ENCODE data around the gene SUGCT.

The SUGCT gene

GRCh38 chr7:40134428-40135316 is at the start of gene SUGCT, which contains the start of gene MPLKIP:
TSS of gene SUGCT (plus strand) at chr7:40135005.
TSS of gene MPLKIP (minus strand) at chr7:40134622. CDS start at chr7:40134567, 55 bp downstream.
- POLR2A ChIA-PET: interaction anchor here (0.7 to 0.9 kb wide), 2 partner anchors 22 to 1736 kb away, joined by 3 to 4 read pairs; no protein-coding TSS in a partner anchor
- peak; percentile 94 for DNase-seq (ENCODE audit: extremely low spot score)
- CTCF ChIA-PET: interaction anchor here (0.6 to 4.1 kb wide), 27 partner anchors 9 to 559 kb away, joined by 3 to 20 read pairs (median 5); no protein-coding TSS in a partner anchor
- peak; percentile 93 for TF ChIP-seq CTCF (IDR thresholded peaks at IDR 0.05; ENCODE audit: control extremely low read depth, extremely low read depth, low read depth, missing control alignments)

GRCh38 chr7:40092182-40092581 is 42.6 kb upstream of the SUGCT start:
- no peak for DNase-seq (ENCODE audit: extremely low spot score)
- TF ChIP-seq CTCF (IDR thresholded peaks at IDR 0.05; ENCODE audit: control extremely low read depth, extremely low read depth, low read depth, missing control alignments): no peak
- ChIA-PET POLR2A (no interaction called here), CTCF (interaction anchor here (1.1 kb wide), 1 partner anchor 40 kb away, joined by 4 read pairs; no protein-coding TSS in a partner anchor)

GRCh38 chr7:40093631-40094350 is 41.0 kb upstream of the SUGCT start:
- DNase-seq (ENCODE audit: extremely low spot score): no peak
- CTCF ChIA-PET: interaction anchor here (1.4 kb wide), 1 partner anchor 8 kb away, joined by 3 read pairs; no protein-coding TSS in a partner anchor
- POLR2A ChIA-PET: no interaction called here
- TF ChIP-seq CTCF (IDR thresholded peaks at IDR 0.05; ENCODE audit: control extremely low read depth, extremely low read depth, low read depth, missing control alignments): no peak

GRCh38 chr7:40095230-40095629 is 39.6 kb upstream of the SUGCT start:
- CTCF ChIA-PET: interaction anchor here (1.3 to 1.6 kb wide), 2 partner anchors 9 to 199 kb away, joined by 3 to 5 read pairs; no protein-coding TSS in a partner anchor
- TF ChIP-seq CTCF (IDR thresholded peaks at IDR 0.05; ENCODE audit: control extremely low read depth, extremely low read depth, low read depth, missing control alignments): no peak
- no peak for DNase-seq (ENCODE audit: extremely low spot score)
- POLR2A ChIA-PET: no interaction called here

- ChIA-PET POLR2A (no interaction called here), CTCF (interaction anchor here (1.3 to 1.6 kb wide), 2 partner anchors 8 to 199 kb away, joined by 3 to 5 read pairs; no protein-coding TSS in a partner anchor)
- TF ChIP-seq CTCF (IDR thresholded peaks at IDR 0.05; ENCODE audit: control extremely low read depth, extremely low read depth, low read depth, missing control alignments): no peak
- no peak for DNase-seq (ENCODE audit: extremely low spot score)
Measured at GRCh38 chr7:40095695-40096327, 39.0 kb upstream of the SUGCT start.

- ChIA-PET POLR2A (no interaction called here), CTCF (interaction anchor here (1.3 to 1.7 kb wide), 3 partner anchors 37 to 45 kb away, joined by 3 to 5 read pairs (median 3); partner anchors contain the start of genes MPLKIP and SUGCT)
- no peak for DNase-seq (ENCODE audit: extremely low spot score)
- no peak for TF ChIP-seq CTCF (IDR thresholded peaks at IDR 0.05; ENCODE audit: control extremely low read depth, extremely low read depth, low read depth, missing control alignments)
Measured at GRCh38 chr7:40097728-40098127, 37.1 kb upstream of the SUGCT start.
